ENCODE results near the gene PSPH. TPM values are rescaled to one million over a fixed set of nuclear protein-coding genes. Genes with fewer than 3 reads are reported as not detected.

PSPH gene
- total RNA-seq, result 37.4 and 57.8 TPM in 2 replicates

GRCh38 chr7:56051339-56052191, at the start of gene PSPH, which contains the start of gene CCT6A:
Gene PSPH (minus strand): TSS chr7:56051444. CDS start chr7:56021212, 30,232 bp downstream.
Gene CCT6A (plus strand): TSS chr7:56051765. CDS start chr7:56051849, 84 bp downstream.

GRCh38 chr7:56092789-56093531, 41.7 kb upstream of the PSPH start, which contains the start of gene PHKG1:
Gene PHKG1 (minus strand): TSS chr7:56092952. CDS start chr7:56088941, 4,011 bp downstream.

GRCh38 chr7:56063882-56064625, 12.8 kb upstream of the PSPH start, which contains the start of gene SUMF2:
Gene SUMF2 (plus strand): TSS chr7:56064286. CDS start chr7:56064312, 26 bp downstream.

GRCh38 chr7:55964261-55965099, 86.8 kb downstream of the PSPH start, which contains the start of gene NIPSNAP2:
Gene NIPSNAP2 (plus strand): TSS chr7:55964585. CDS start chr7:55964610, 25 bp downstream.

Other genes starting within 250 kb of the PSPH start
- gene SEPTIN14, start 188.7 kb downstream of the PSPH start, total RNA-seq, result not detected in 2 replicates
- 0.18 and 3.7 TPM in 2 replicates for gene ZNF713, start 164.0 kb downstream of the PSPH start, total RNA-seq
- 11.0 and 11.6 TPM in 2 replicates for gene MRPS17, start 99.6 kb downstream of the PSPH start, total RNA-seq
- gene NIPSNAP2, start 86.9 kb downstream of the PSPH start, total RNA-seq, result 37.7 and 46.2 TPM in 2 replicates
- 78.5 and 104 TPM in 2 replicates for gene CCT6A, start 321 bp upstream of the PSPH start, total RNA-seq
- 144 and 152 TPM in 2 replicates for gene SUMF2, start 12.8 kb upstream of the PSPH start, total RNA-seq
- not detected in 2 replicates for gene PHKG1, start 41.5 kb upstream of the PSPH start, total RNA-seq
- 382 and 398 TPM in 2 replicates for gene CHCHD2, start 55.0 kb upstream of the PSPH start, total RNA-seq
- gene NUPR2, start 65.0 kb upstream of the PSPH start, total RNA-seq, result not detected in 2 replicates